H1 (cell line): ENCODE results near the gene RPA3. TPM values are rescaled to one million over a fixed set of nuclear protein-coding genes. Genes with fewer than 3 reads are reported as not detected.

Source experiments
- CTCF ChIA-PET: fragments of 300-600 bp; sonication (Branson Sonifier 250); formaldehyde crosslinking; loops from one replicate; lab custom pipeline; 2021; ENCODE audit not compliant: partially characterized antibody; lab: Charles Lee
- POLR2A ChIA-PET: fragments of 300-600 bp; sonication (Branson Sonifier 250); formaldehyde crosslinking; loops from one replicate; lab custom pipeline; 2021; ENCODE audit warnings: inconsistent platforms; ENCODE audit not compliant: partially characterized antibody; lab: Charles Lee
- DNase-seq, 2 experiments: peaks; one replicate each; pipeline versions ENCODE4 v3.0.0 to v3.0.0-alpha.2; 2010 to 2022; ENCODE audit warnings: low spot score in 2 of 2, low read depth in 1 of 2, mixed read lengths in 1 of 2
- FAIRE-seq: peaks from 2 replicates; lab custom pipeline; 2011; peaks lifted over from hg19 to GRCh38; lab: Jason Lieb, UNC
- H2AFZ ChIP-seq: 2 replicates; pipeline ENCODE4 v1.8.1; 2012; ENCODE audit warnings: low read length, inconsistent platforms
- H2AK5ac ChIP-seq: 2 replicates; pipeline ENCODE4 v1.6.1; 2013; ENCODE audit warnings: low read depth, low read length
- H2BK120ac ChIP-seq: replicated peaks from 2 replicates; pipeline ENCODE3; 2013; ENCODE audit warnings: low read depth, low read length, inconsistent platforms
- H2BK12ac ChIP-seq: 2 replicates; pipeline ENCODE4 v1.6.1; 2013; ENCODE audit warnings: low read depth, low read length
- H2BK15ac ChIP-seq: 2 replicates; pipeline ENCODE4 v1.6.1; 2013; ENCODE audit warnings: low read length
- H2BK20ac ChIP-seq: 2 replicates; pipeline ENCODE4 v1.6.1; 2013; ENCODE audit warnings: low read length
- H2BK5ac ChIP-seq: 2 replicates; pipeline ENCODE4 v1.6.1; 2013; ENCODE audit warnings: low read depth, low read length
- H3K14ac ChIP-seq: 2 replicates; pipeline ENCODE4 v1.6.1; 2013; ENCODE audit warnings: inconsistent platforms; ENCODE audit not compliant: insufficient read length
- H3K18ac ChIP-seq: 2 replicates; pipeline ENCODE4 v1.6.1; 2013; ENCODE audit warnings: low read length; ENCODE audit errors: extremely low read depth
- H3K23ac ChIP-seq: 2 replicates; pipeline ENCODE4 v1.6.1; 2013; ENCODE audit warnings: inconsistent platforms; ENCODE audit not compliant: insufficient read length
- H3K23me2 ChIP-seq: 2 replicates; pipeline ENCODE4 v1.6.1; 2013; ENCODE audit warnings: low read depth, low read length
- H3K27ac ChIP-seq: 2 replicates; pipeline ENCODE4 v1.6.1; 2011; ENCODE audit warnings: low read depth, low read length, inconsistent platforms
- H3K27me3 ChIP-seq, 4 experiments: replicated peaks in 1 of 4; 1 replicate in 1 of 4; 2 replicates in 3 of 4; pipeline versions ENCODE4 v1.6.1 to v1.8.1; 2011 to 2013; ENCODE audit warnings: low read length in 3 of 4, mild to moderate bottlenecking in 3 of 4, inconsistent platforms in 2 of 4, mixed read lengths in 2 of 4, moderate library complexity in 1 of 4; ENCODE audit not compliant: control insufficient read depth in 3 of 4, insufficient read depth in 3 of 4; ENCODE audit errors: extremely low read depth in 1 of 4
- H3K36me3 ChIP-seq, 4 experiments: 2 replicates each; pipeline versions ENCODE4 v1.6.1 to v1.8.1; 2011 to 2013; ENCODE audit warnings: mild to moderate bottlenecking in 4 of 4, low read length in 3 of 4, moderate library complexity in 2 of 4, control low read depth in 1 of 4, inconsistent platforms in 1 of 4; ENCODE audit not compliant: insufficient read depth in 4 of 4, control insufficient read depth in 2 of 4
- H3K4ac ChIP-seq: replicated peaks from 2 replicates; pipeline ENCODE3; 2013; ENCODE audit warnings: low read length, low read depth, mixed read lengths, inconsistent platforms; ENCODE audit not compliant: insufficient read length
- H3K4me1 ChIP-seq, 4 experiments: replicated peaks in 1 of 4; 1 replicate in 1 of 4; 2 replicates in 3 of 4; pipeline versions ENCODE4 v1.6.1 to v1.8.1; 2011 to 2013; ENCODE audit warnings: low read length in 3 of 4, inconsistent platforms in 2 of 4, mixed read lengths in 1 of 4; ENCODE audit not compliant: insufficient read depth in 4 of 4, control insufficient read depth in 3 of 4
- H3K4me2 ChIP-seq, 2 experiments: 2 replicates each; pipeline versions ENCODE4 v1.6.1 to v1.8.1; 2011 to 2013; ENCODE audit warnings: low read depth in 2 of 2, low read length in 2 of 2, control low read depth in 1 of 2, inconsistent platforms in 1 of 2, mild to moderate bottlenecking in 1 of 2; ENCODE audit not compliant: insufficient read depth in 1 of 2
- H3K4me3 ChIP-seq, 4 experiments: fragments of 200-600, 300-600 bp in 1 of 4; sonication (generic), shearing (Covaris generic), sonication (Bioruptor Twin) in 1 of 4; 2 replicates each; pipeline versions ENCODE4 v1.5.1 to v1.8.1; 2011 to 2016; ENCODE audit warnings: low read length in 4 of 4, low read depth in 3 of 4, control low read depth in 2 of 4, inconsistent platforms in 2 of 4, mild to moderate bottlenecking in 2 of 4, mixed read lengths in 1 of 4, moderate library complexity in 1 of 4; ENCODE audit not compliant: insufficient read depth in 2 of 4; ENCODE audit errors: extremely low read depth in 1 of 4
- H3K56ac ChIP-seq: replicated peaks from 2 replicates; pipeline ENCODE3; 2013; ENCODE audit warnings: low read depth, mild to moderate bottlenecking, mixed read lengths, low read length, inconsistent platforms; ENCODE audit not compliant: insufficient read length
- H3K79me1 ChIP-seq: 2 replicates; pipeline ENCODE4 v1.6.1; 2013; ENCODE audit warnings: low read depth, low read length, control low read depth
- H3K79me2 ChIP-seq, 2 experiments: 2 replicates each; pipeline versions ENCODE4 v1.6.1 to v1.8.1; 2012 to 2013; ENCODE audit warnings: low read length in 2 of 2, mild to moderate bottlenecking in 2 of 2, inconsistent platforms in 1 of 2; ENCODE audit not compliant: insufficient read depth in 2 of 2, control insufficient read depth in 1 of 2
- H3K9ac ChIP-seq, 4 experiments: replicated peaks in 1 of 4; 1 replicate in 1 of 4; 2 replicates in 3 of 4; pipeline versions ENCODE4 v1.6.1 to v1.8.1; 2011 to 2013; ENCODE audit warnings: low read depth in 3 of 4, low read length in 3 of 4, control low read depth in 2 of 4, mild to moderate bottlenecking in 2 of 4, moderate library complexity in 2 of 4, inconsistent platforms in 1 of 4; ENCODE audit errors: extremely low read depth in 1 of 4
- H3K9me3 ChIP-seq, 2 experiments: 2 replicates each; pipeline versions ENCODE4 v1.6.1 to v1.8.1; 2012 to 2013; ENCODE audit warnings: mild to moderate bottlenecking in 2 of 2, moderate library complexity in 2 of 2, control low read depth in 1 of 2, inconsistent platforms in 1 of 2, low read depth in 1 of 2, low read length in 1 of 2, mixed read lengths in 1 of 2; ENCODE audit not compliant: insufficient read depth in 2 of 2
- H4K20me1 ChIP-seq, 2 experiments: replicated peaks in 1 of 2; 2 replicates each; pipeline versions ENCODE3 to v1.8.1; 2011 to 2013; ENCODE audit warnings: inconsistent platforms in 2 of 2, low read length in 2 of 2, mild to moderate bottlenecking in 1 of 2; ENCODE audit not compliant: insufficient read depth in 2 of 2, control insufficient read depth in 1 of 2
- H4K5ac ChIP-seq: 2 replicates; pipeline ENCODE4 v1.6.1; 2013; ENCODE audit warnings: low read length, low read depth, mixed read lengths, inconsistent platforms; ENCODE audit not compliant: insufficient read length
- H4K8ac ChIP-seq: 2 replicates; pipeline ENCODE4 v1.8.0; 2013; ENCODE audit warnings: mild to moderate bottlenecking, moderate library complexity, low read length, inconsistent platforms; ENCODE audit not compliant: insufficient read depth; ENCODE audit errors: extremely low read depth
- H4K91ac ChIP-seq: replicated peaks from 2 replicates; pipeline ENCODE3; 2013; ENCODE audit warnings: low read length, mixed read lengths, inconsistent platforms; ENCODE audit not compliant: insufficient read length
- ASH2L ChIP-seq: fragments of 200-600, 300-600 bp; sonication (generic); IDR thresholded peaks from one replicate; pipeline ENCODE4 v1.7.1; 2017; ENCODE audit warnings: low read length
- E2F6 ChIP-seq: IDR thresholded peaks from 2 replicates; pipeline ENCODE4 v1.6.1; 2012; ENCODE audit warnings: inconsistent platforms
- GABPA ChIP-seq: IDR thresholded peaks from 2 replicates; pipeline ENCODE4 v1.6.1; 2011; ENCODE audit warnings: mild to moderate bottlenecking, low read length, moderate library complexity, borderline replicate concordance; ENCODE audit not compliant: insufficient read depth
- JUND ChIP-seq: IDR thresholded peaks from 2 replicates; pipeline ENCODE4 v1.6.1; 2011; ENCODE audit warnings: mild to moderate bottlenecking, improper control_type of control experiment, low read length
- NRF1 ChIP-seq: IDR thresholded peaks from 2 replicates; pipeline ENCODE4 v1.6.1; 2011; ENCODE audit warnings: mild to moderate bottlenecking, low read depth, low read length, improper control_type of control experiment
- POLR2A ChIP-seq, 2 experiments: IDR thresholded peaks; 1 replicate in 1 of 2; 2 replicates in 1 of 2; pipeline ENCODE4 v1.6.1; 2011; ENCODE audit warnings: low read depth in 2 of 2, low read length in 2 of 2, mild to moderate bottlenecking in 2 of 2; ENCODE audit errors: control extremely low read depth in 1 of 2
- RAD21 ChIP-seq, 2 experiments: IDR thresholded peaks in 1 of 2; conservative IDR thresholded peaks in 1 of 2; 2 replicates each; pipeline ENCODE4 v1.6.1; 2011; ENCODE audit warnings: low read depth in 2 of 2, low read length in 2 of 2, improper control_type of control experiment in 1 of 2, inconsistent platforms in 1 of 2, mild to moderate bottlenecking in 1 of 2, moderate library complexity in 1 of 2
- SIRT6 ChIP-seq: IDR thresholded peaks from one replicate; pipeline ENCODE4 v1.7.1; 2012; ENCODE audit warnings: low read length, inconsistent platforms
- TEAD4 ChIP-seq: IDR thresholded peaks from 2 replicates; pipeline ENCODE4 v1.6.1; 2012; ENCODE audit warnings: low read depth, low read length, inconsistent platforms, mixed read lengths
- ZNF274 ChIP-seq: IDR thresholded peaks from 2 replicates; pipeline ENCODE4 v1.7.0; 2012; ENCODE audit warnings: low read length, borderline replicate concordance; ENCODE audit errors: extremely low read depth
- WGBS, 2 experiments: shearing (Covaris generic) in 1 of 2; methylation state at CpG; one replicate each; pipeline versions ENCODE4 v1.1.6 to v1.1.7; 2013 to 2015; ENCODE audit warnings: low lambda C conversion rate in 2 of 2, mixed read lengths in 2 of 2, inconsistent platforms in 1 of 2, low coverage in 1 of 2, missing lambda C conversion rate in 1 of 2; ENCODE audit not compliant: insufficient replicate concordance in 2 of 2, insufficient coverage in 1 of 2, insufficient read length in 1 of 2; ENCODE audit errors: extremely low coverage in 1 of 2, missing lambda C conversion rate in 1 of 2; 5-methylcytosine and 5-hydroxymethylcytosine counted together
- polyA plus RNA-seq, 7 experiments: library from polyadenylated mRNA; depleted of rRNA in 3 of 7; stranded (reverse) in 5 of 7; unstranded in 2 of 7; fragments of >200 nt in 5 of 7; fragments of 200-250 nt in 2 of 7; gene quantifications; 1 replicate in 5 of 7; 2 replicates in 1 of 7; 4 replicates in 1 of 7; pipeline versions ENCODE4 v1.2.1 to v1.2.3, GENCODE V29; 2011 to 2013; ENCODE audit warnings: missing spikeins in 2 of 7, mixed read lengths in 2 of 7
- total RNA-seq: library from RNA; stranded (reverse); fragmentation: NEBNext Ultra II Directional; extraction: Animal tissue kit (Norgen Biotek cat#: 25700); gene quantifications from 2 replicates; pipeline ENCODE4 v1.2.1, GENCODE V29; 2021

The RPA3 gene
- total and polyA plus RNA-seq, 2 of the 8 experiments (the other 6 are each of a cell fraction or from before 2014, with no cell fraction given), result 60.2 to 105 TPM

DNA sequence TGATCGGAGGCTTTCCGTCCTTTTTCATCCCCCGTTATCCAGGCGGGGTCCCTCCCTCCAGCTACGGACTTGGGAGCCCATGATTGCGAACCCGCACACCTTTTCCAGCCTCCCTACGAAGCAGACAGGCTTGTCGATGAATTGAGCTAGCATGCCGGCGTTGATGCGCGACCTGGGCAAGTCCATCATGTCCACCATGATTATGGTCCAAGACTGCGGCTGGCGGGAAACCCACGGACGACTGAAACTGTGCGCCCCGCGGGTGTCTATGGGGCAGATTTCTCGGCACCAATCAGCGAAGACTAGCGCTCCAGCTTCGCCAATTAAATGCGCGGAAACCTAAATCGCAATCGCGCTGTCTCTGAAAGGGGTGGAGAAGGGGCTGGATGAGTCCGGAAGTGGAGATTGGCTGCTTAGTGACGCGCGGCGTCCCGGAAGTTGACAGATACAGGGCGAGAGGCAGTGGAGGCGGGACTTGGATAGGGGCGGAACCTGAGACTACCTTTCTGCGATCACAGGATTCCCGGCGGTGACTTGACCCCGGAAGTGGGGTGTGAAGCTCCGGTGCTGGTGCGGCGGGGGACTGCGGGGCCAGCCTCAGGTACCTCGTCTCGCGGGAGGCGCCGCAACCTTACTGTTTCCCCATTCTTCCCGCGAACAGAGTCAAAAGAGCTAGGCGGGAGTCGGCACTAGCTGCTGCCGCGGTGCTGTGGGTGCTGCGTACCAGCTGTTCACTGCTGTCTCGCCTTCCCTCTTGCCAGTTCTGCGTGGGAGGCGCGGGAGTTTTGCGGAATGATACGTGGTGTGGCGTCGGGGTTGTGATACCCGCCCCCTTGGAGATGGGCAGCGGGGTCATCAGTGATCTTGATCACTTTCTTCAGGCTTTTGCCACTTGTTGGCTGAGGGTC, 77.9 kb downstream of the RPA3 start, which contains the start of gene UMAD1:
UMAD1 (plus strand) TSS at position 532 of the 908 bp plus-strand sequence. CDS start 32,620 bp downstream, outside the sequence.
- Histone ChIP-seq H2BK5ac (peak within 1 kb of the TSS; percentile 96), H3K79me2 (peaks cover 0 to 26% of the 10 kb centered on the region in 2 experiments; a peak in 2 of 4 replicates), H3K23ac (no peak within 1 kb of the TSS), H3K4me3 (peak within 1 kb of the TSS; percentile 61 to 96 (median 91)), H2BK120ac (no peak within 1 kb of the TSS), H2AFZ (peak within 1 kb of the TSS; percentile 87), H4K5ac (peak within 1 kb of the TSS; percentile 80), H4K8ac (peak within 1 kb of the TSS; percentile 98), H3K4me1 (peaks cover 0 to 5% (median 3%) of the 10 kb centered on the region in 4 experiments; a peak in 3 of 7 replicates), H2BK20ac (no peak within 1 kb of the TSS), H3K36me3 (peaks cover 0 to 12% (median 1%) of the 10 kb centered on the region in 4 experiments; a peak in 3 of 8 replicates), H3K27ac (peak within 1 kb of the TSS; percentile 91), H3K27me3 (no peaks in the 10 kb centered on the region), H3K18ac (peak within 1 kb of the TSS; percentile 98), H3K4ac (peak within 1 kb of the TSS; percentile 13), H2BK12ac (peak within 1 kb of the TSS; percentile 91; the same call in 1 of the 2 replicates), H3K79me1 (no peaks in the 10 kb centered on the region; the same call in 1 of the 2 replicates), H3K14ac (peak within 1 kb of the TSS; percentile 62), H3K23me2 (peaks cover 6% of the 10 kb centered on the region; the same call in 1 of the 2 replicates), H2BK15ac (peak within 1 kb of the TSS; percentile 96), H4K91ac (peak within 1 kb of the TSS; percentile 68), H4K20me1 (no peaks in the 10 kb centered on the region), H3K56ac (peak within 1 kb of the TSS; percentile 52), H3K4me2 (peak within 1 kb of the TSS; percentile 88 to 92), H3K9me3 (no peaks in the 10 kb centered on the region), H3K9ac (peak within 1 kb of the TSS; percentile 88 to 97 (median 96)), H2AK5ac (no peak within 1 kb of the TSS)
- WGBS, 2 experiments, result 2% methylated on average over 68 of the region's 68 CpGs; no CpG with 5 or more reads in 1 of the 2 experiments
- peak; percentile 93 to 99 for DNase-seq
- ChIA-PET CTCF (interaction anchor here (0.7 to 4.3 kb wide), 5 partner anchors 14 to 574 kb away, joined by 3 to 12 read pairs (median 5); no protein-coding TSS in a partner anchor), POLR2A (interaction anchor here (0.6 to 2.4 kb wide), 14 partner anchors 10 to 656 kb away, joined by 3 to 8 read pairs (median 3); partner anchors contain the start of gene GLCCI1)
- FAIRE-seq, result peak; percentile 98
- peak; percentile 81 for TF ChIP-seq ASH2L
- no peak for TF ChIP-seq NRF1
- no peak for TF ChIP-seq TEAD4
- TF ChIP-seq ZNF274, result no peak
- TF ChIP-seq SIRT6, result no peak
- TF ChIP-seq POLR2A (IDR thresholded peaks at IDR 0.05; ENCODE audit: control extremely low read depth in 1 of 2, low read depth in 2 of 2, low read length in 2 of 2), result peak; percentile 66 to 92
- 0 out of 4 replicates have a peak, but pooled peaks of 1 of the 2 experiments have one; percentile 1 for TF ChIP-seq RAD21 (IDR thresholded peaks at IDR 0.05 in 1 of 2, conservative IDR thresholded peaks at IDR 0.05 in 1 of 2; ENCODE audit: low read depth in 2 of 2, low read length in 2 of 2)
- TF ChIP-seq E2F6, result peak; percentile 84
- peak; percentile 89 for TF ChIP-seq GABPA
- no peak for TF ChIP-seq JUND
